Testis (tissue), 3 donors: ENCODE measurements around the gene OR5A2. TPM values are rescaled to one million over a fixed set of nuclear protein-coding genes. Genes with fewer than 3 reads are reported as not detected.
"Not testable (repeated sequence)": the region's sequence is repeated elsewhere in the genome, so short reads cannot be mapped to it uniquely, and the experiment has no call there.

Experiments used
- DNase-seq: peaks from one replicate; pipeline ENCODE4 v3.0.0-alpha.2; 2019
- H3K27ac ChIP-seq, 2 donors: fragments of 200-600 bp; sonication (generic); one replicate each; pipeline ENCODE4 v1.5.1; 2019
- H3K27me3 ChIP-seq: fragments of 200-600 bp; sonication (generic); one replicate; pipeline ENCODE4 v1.5.1; 2019
- H3K36me3 ChIP-seq: fragments of 200-600 bp; sonication (generic); one replicate; pipeline ENCODE4 v1.5.1; 2017; ENCODE audit warnings: low read depth; ENCODE audit errors: missing control alignments
- H3K4me1 ChIP-seq: fragments of 200-600 bp; sonication (generic); one replicate; pipeline ENCODE4 v1.5.1; 2019
- H3K4me3 ChIP-seq, 2 donors: fragments of 200-600 bp; sonication (generic); one replicate each; pipeline ENCODE4 v1.5.1; 2017 to 2019
- H3K9me3 ChIP-seq: fragments of 200-600 bp; sonication (generic); one replicate; pipeline ENCODE4 v1.5.1; 2017
- POLR2A ChIP-seq: fragments of 450-650 bp; IDR thresholded peaks from one replicate; pipeline ENCODE4 v1.6.1; 2017; ENCODE audit warnings: antibody characterized with exemption, mild to moderate bottlenecking, moderate library complexity
- WGBS, 2 donors: methylation state at CpG; one replicate each; pipeline ENCODE4 v1.1.5; 2018; 5-methylcytosine and 5-hydroxymethylcytosine counted together
- intact Hi-C: fragments of 100-400 bp; cut with DNase I; formaldehyde crosslinking; loops from one replicate; pipeline ENCODE4 v1.15.1; 2023; ENCODE audit warnings: low total_unique reads
- polyA plus RNA-seq: library from polyadenylated mRNA; stranded (reverse); fragments of 350-450 nt; fragmentation: Illumina TruSeq; extraction: RNeasy Lipid Tissue Mini Kit (QIAGEN cat#74804); gene quantifications from one replicate; pipeline ENCODE4 v1.2.3, GENCODE V29; 2014; ENCODE audit warnings: low read depth, low replicate concordance; ENCODE audit not compliant: insufficient read depth
- total RNA-seq, 2 donors: library from RNA; depleted of rRNA; stranded (reverse); fragments of >200 nt; gene quantifications; one replicate each; pipeline ENCODE4 v1.2.3, GENCODE V29; 2016
- TF ChIP-seq, protein P1 (sequence below), 3 experiments: fragments of 450-650 bp in 2 of 3; fragments of 200-600 bp in 1 of 3; sonication (generic) in 1 of 3; IDR thresholded peaks; one replicate each; pipeline ENCODE4 v1.5.1; 2016 to 2019; ENCODE audit warnings: antibody characterized with exemption in 3 of 3, mild to moderate bottlenecking in 2 of 3, moderate library complexity in 1 of 3

OR5A2 gene
- total and polyA plus RNA-seq, 3 donors from 2014 or later: 0.06 to 0.08 TPM; not detected in 1

DNA sequence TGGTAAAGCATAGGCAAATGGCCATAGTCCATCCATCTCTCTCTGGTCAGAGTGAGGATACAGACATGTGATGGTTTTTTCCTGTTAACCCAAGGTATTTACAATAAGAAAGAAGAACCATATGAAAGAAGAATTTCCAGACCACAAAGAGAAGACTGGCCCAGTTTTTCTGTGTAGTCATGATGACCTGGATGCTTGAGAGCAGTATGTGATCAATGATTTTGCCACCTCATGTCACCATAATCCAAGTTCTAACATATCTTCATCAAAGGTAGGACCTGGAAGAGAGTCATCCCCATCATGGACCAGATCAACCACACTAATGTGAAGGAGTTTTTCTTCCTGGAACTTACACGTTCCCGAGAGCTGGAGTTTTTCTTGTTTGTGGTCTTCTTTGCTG lies 30.4 kb upstream of the OR5A2 start, which contains the start of gene OR4D6:
Gene OR4D6 (plus strand): TSS at position 301 of the 400 bp plus-strand sequence. CDS start 0 bp downstream, at position 301.
- no peak for DNase-seq
- H3K4me3 ChIP-seq: no peak within 1 kb of the TSS
- no peak within 1 kb of the TSS for H3K27ac ChIP-seq
- no peaks in the 10 kb centered on the region for H3K36me3 ChIP-seq
- H3K9me3 ChIP-seq: no peaks in the 10 kb centered on the region
- H3K27me3 ChIP-seq: no peaks in the 10 kb centered on the region
- TF ChIP-seq, protein P1, sequence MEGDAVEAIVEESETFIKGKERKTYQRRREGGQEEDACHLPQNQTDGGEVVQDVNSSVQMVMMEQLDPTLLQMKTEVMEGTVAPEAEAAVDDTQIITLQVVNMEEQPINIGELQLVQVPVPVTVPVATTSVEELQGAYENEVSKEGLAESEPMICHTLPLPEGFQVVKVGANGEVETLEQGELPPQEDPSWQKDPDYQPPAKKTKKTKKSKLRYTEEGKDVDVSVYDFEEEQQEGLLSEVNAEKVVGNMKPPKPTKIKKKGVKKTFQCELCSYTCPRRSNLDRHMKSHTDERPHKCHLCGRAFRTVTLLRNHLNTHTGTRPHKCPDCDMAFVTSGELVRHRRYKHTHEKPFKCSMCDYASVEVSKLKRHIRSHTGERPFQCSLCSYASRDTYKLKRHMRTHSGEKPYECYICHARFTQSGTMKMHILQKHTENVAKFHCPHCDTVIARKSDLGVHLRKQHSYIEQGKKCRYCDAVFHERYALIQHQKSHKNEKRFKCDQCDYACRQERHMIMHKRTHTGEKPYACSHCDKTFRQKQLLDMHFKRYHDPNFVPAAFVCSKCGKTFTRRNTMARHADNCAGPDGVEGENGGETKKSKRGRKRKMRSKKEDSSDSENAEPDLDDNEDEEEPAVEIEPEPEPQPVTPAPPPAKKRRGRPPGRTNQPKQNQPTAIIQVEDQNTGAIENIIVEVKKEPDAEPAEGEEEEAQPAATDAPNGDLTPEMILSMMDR (IDR thresholded peaks at IDR 0.05): no peak
- TF ChIP-seq POLR2A: no peak
- no peaks in the 10 kb centered on the region for H3K4me1 ChIP-seq
- WGBS, 2 donors: 89 to 90% methylated on average over 2 of the region's 2 CpGs
- intact Hi-C loops: no loop called here

DNA sequence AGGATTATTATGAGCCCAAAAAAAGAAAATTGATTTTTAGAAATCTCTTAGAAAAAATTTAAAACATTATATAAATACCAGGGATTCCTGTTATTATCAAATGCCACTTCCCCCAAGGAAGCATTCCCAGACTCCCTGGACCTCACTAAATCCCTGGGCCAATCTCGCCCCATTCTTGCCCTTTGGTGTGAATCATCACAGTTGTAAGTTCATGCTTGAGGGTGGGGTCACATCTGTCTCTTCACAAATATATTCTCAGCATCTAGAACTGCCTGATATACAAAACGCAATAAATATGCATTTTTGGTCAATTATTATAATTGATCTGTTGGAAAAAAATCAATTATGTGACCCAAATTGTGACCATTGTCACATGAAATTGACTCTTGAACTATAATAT lies 22.3 kb upstream of the OR5A2 start:
- H3K4me3 ChIP-seq: no peak overlapping the region
- no peaks in the 10 kb centered on the region for H3K36me3 ChIP-seq
- no peak for TF ChIP-seq POLR2A
- TF ChIP-seq, protein P1 (IDR thresholded peaks at IDR 0.05): no peak
- H3K27me3 ChIP-seq: no peaks in the 10 kb centered on the region
- no peaks in the 10 kb centered on the region for H3K9me3 ChIP-seq
- H3K4me1 ChIP-seq: no peaks in the 10 kb centered on the region
- no peak overlapping the region for H3K27ac ChIP-seq
- intact Hi-C loops: no loop called here
- WGBS, 2 donors: 85 to 90% methylated on average over 2 of the region's 2 CpGs
- DNase-seq: no peak

DNA sequence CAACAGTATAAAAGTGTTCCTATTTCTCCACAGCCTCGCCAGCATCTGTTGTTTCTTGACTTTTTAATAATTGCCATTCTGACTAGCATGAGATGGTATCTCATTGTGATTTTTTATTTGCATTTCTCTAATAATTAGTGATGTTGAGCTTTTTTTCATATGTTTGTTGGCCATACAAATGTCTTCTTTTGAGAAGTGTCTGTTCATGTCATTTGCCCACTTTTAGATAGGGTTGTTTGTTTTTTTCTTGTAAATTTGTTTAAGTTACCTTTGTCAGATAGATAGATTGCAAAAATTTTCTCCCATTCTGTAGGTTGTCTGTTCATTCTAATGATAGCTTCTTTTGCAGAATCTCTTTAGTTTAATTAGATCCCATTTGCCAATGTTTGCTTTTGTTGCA lies 19.4 kb upstream of the OR5A2 start:
- H3K4me1 ChIP-seq, H3K27me3 ChIP-seq, H3K4me3 ChIP-seq, DNase-seq, H3K9me3 ChIP-seq, intact Hi-C loops, H3K36me3 ChIP-seq, H3K27ac ChIP-seq: not testable (repeated sequence)
- WGBS, 2 donors: 91 to 92% methylated on average over 1 of the region's 1 CpG

- 53 to 61% methylated on average over 7 of the region's 7 CpGs for WGBS, 2 donors
- Histone ChIP-seq H3K4me3 (no peak overlapping the region), H3K27ac (no peak overlapping the region), H3K27me3 (no peaks in the 10 kb centered on the region), H3K9me3 (no peaks in the 10 kb centered on the region), H3K36me3 (no peaks in the 10 kb centered on the region), H3K4me1 (no peaks in the 10 kb centered on the region)
- intact Hi-C loops: no loop called here
- no peak for DNase-seq
- no peak for TF ChIP-seq POLR2A
- TF ChIP-seq, protein P1 (IDR thresholded peaks at IDR 0.05): no peak
Measured at GRCh38 chr11:59437770-59438169, 11.6 kb upstream of the OR5A2 start.

DNA sequence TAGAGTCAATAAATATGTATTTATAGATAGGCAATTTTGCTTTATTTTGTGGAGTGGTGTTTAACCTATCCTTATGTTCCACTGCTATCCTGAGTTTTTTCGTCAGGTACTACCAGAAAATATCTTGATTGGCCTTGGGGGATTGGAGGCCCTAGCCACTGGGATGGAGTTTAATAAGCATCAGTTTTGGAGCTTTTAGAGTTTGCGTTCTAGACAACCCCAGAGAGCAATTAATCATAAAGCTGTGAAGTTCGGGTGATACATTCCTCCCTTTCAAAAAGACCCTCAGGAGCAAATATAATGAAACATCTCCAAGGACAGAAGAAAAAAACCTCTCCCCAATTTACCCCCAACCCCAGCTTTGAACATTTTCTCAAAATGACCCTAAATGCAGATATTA lies 10.0 kb upstream of the OR5A2 start, which contains the start of gene OR5A1:
Gene OR5A1 (plus strand): TSS at position 301 of the 400 bp plus-strand sequence. CDS start 6,700 bp downstream, outside the sequence.
- Histone ChIP-seq H3K36me3 (no peaks in the 10 kb centered on the region), H3K4me1 (no peaks in the 10 kb centered on the region), H3K27me3 (no peaks in the 10 kb centered on the region), H3K27ac (no peak within 1 kb of the TSS), H3K9me3 (no peaks in the 10 kb centered on the region), H3K4me3 (no peak within 1 kb of the TSS)
- 56 to 66% methylated on average over 3 of the region's 3 CpGs for WGBS, 2 donors
- intact Hi-C loops: no loop called here
- no peak for DNase-seq
- TF ChIP-seq, protein P1 (IDR thresholded peaks at IDR 0.05): no peak
- TF ChIP-seq POLR2A: no peak
